ENCODE measurements around the gene UPF2. TPM values are rescaled to one million over a fixed set of nuclear protein-coding genes. Genes with fewer than 3 reads are reported as not detected.
"Not testable (repeated sequence)": the region's sequence is repeated elsewhere in the genome, so short reads cannot be mapped to it uniquely, and the experiment has no call there.

UPF2 gene, protein sequence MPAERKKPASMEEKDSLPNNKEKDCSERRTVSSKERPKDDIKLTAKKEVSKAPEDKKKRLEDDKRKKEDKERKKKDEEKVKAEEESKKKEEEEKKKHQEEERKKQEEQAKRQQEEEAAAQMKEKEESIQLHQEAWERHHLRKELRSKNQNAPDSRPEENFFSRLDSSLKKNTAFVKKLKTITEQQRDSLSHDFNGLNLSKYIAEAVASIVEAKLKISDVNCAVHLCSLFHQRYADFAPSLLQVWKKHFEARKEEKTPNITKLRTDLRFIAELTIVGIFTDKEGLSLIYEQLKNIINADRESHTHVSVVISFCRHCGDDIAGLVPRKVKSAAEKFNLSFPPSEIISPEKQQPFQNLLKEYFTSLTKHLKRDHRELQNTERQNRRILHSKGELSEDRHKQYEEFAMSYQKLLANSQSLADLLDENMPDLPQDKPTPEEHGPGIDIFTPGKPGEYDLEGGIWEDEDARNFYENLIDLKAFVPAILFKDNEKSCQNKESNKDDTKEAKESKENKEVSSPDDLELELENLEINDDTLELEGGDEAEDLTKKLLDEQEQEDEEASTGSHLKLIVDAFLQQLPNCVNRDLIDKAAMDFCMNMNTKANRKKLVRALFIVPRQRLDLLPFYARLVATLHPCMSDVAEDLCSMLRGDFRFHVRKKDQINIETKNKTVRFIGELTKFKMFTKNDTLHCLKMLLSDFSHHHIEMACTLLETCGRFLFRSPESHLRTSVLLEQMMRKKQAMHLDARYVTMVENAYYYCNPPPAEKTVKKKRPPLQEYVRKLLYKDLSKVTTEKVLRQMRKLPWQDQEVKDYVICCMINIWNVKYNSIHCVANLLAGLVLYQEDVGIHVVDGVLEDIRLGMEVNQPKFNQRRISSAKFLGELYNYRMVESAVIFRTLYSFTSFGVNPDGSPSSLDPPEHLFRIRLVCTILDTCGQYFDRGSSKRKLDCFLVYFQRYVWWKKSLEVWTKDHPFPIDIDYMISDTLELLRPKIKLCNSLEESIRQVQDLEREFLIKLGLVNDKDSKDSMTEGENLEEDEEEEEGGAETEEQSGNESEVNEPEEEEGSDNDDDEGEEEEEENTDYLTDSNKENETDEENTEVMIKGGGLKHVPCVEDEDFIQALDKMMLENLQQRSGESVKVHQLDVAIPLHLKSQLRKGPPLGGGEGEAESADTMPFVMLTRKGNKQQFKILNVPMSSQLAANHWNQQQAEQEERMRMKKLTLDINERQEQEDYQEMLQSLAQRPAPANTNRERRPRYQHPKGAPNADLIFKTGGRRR
- 13.1 and 15.8 TPM in 2 replicates for total RNA-seq (2014; rRNA removed)
- 6.0 TPM for polyA plus RNA-seq (2012)

DNA sequence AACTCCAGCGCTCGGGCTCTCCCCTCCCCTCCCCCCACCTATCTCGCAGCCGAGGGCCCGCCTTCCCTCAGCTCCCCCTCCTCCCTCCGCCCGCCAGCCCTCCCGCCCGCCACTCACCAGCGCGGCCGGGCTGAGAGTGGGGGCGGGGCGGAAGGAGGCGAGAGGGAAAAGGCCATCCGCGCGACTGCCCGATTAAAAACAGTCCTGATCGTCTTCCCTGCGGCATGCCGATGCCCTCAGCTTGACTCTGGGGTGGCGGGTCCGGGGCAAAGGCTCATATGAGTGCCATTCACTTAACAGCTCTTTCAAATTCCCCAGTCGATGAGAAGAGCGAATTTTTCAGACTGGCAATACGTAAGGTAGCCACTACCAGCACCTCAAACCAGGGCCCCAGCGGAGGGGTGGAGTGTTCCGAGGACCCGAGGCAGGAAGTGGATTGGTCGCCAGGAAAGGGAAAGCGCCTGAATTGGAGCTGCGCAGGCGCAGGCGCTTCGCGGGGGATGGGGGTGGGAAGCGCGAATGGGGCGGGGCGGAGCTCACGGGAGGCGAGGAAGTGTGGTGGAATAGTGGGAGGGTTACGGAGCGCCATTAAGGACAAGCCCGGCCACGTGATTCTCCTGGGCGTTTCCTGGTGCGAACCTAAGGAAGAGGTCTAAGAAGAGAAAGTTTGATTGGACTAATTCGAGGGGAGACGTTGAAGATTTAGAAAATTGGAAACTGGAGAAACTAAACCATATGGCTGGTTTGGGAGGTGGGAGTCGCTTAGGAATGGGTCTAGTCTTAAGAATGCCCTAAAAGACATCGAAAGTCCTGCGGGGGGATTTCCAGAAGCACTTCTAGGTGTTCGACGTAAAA, at the start of gene UPF2:
Gene UPF2, minus strand, starts transcription at position 13 of the 855 bp plus-strand sequence. CDS start 7,386 bp downstream, outside the sequence.
- DNase-seq (ENCODE audit: low read depth), result peak; percentile 98

DNA sequence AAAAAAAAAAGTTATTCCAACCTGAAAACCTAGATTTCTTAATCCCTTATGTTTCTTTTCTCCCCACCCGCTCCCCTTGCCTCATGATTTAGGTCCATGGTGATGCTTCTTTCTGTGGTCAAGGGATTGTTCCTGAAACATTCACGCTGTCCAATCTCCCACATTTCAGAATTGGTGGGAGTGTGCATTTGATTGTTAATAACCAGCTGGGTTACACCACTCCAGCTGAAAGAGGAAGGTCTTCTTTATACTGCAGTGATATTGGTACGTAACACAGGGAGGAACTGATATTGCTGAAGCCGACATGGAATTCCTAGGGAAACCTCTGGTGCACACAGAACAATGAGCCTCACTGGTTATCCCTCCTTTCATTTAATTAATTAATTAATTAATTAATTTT, 48.8 kb upstream of the UPF2 start:
- DNase-seq (ENCODE audit: low read depth), result no peak

DNA sequence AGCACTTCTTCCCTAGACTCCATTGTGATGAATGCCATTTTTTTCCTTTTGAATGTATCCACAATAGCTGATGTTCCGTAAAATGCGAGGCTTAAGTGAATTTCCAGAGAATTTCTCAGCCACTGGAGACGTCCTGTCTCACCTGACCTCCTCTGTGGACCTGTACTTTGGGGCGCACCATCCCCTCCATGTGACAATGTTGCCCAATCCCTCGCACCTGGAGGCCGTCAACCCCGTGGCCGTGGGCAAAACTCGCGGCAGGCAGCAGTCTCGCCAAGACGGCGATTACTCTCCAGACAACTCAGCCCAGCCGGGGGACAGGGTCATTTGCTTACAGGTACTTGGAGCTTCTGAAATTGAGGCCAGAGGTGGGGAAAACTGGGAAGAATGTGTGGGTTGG, 46.3 kb upstream of the UPF2 start:
- DNase-seq (ENCODE audit: low read depth), result no peak

DNA sequence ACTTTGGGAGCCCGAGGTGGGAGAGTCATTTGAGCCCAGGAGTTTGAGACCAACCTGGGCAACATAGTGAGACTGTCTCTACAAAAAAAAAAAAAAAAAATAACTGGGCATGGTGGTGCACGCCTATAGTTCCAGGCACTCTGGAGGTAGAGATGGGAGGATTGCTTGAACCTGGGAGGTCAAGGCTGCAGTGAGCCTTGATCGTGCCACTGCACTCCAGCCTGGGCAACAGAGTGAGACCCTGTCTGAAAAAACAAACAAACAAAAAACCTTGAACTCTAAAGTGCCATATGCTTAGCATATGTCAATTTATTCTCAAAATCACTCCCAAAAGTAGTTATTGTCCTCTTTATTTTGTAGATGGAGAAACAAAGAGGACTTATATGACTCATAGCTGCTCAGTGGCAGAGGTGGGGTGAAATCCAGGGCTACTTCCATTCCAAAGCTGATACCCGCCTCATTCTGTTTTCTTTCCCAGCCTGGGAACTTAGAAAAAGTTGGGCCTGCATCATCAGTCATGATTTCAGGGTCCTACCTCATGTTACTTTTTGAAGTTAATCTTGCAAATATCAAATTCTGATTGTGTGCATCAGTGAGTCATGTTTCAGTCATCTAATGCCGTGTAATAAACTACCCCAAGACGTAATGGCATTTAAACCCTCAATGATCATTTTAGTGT, 39.4 kb upstream of the UPF2 start:
- DNase-seq (ENCODE audit: low read depth), result peak; percentile 32

DNA sequence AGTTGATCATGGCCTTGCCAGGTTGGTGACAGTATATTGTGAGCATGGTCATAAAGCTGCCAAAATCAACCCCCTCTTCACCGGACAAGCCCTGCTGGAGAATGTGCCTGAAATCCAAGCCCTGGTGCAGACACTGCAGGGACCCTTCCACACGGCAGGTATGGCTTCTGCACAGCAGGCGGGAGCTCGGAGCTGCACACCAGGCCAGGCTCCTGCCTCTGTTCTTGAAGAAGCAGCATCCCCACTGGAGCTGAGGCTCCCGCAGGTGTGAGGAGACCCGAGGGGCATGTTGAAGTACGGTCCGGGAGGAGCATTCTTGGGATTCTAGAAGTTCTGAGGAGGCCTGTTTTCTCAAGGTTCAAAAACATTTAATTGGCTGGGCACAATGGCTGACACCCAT, 38.9 kb upstream of the UPF2 start:
- DNase-seq (ENCODE audit: low read depth), result no peak

DNA sequence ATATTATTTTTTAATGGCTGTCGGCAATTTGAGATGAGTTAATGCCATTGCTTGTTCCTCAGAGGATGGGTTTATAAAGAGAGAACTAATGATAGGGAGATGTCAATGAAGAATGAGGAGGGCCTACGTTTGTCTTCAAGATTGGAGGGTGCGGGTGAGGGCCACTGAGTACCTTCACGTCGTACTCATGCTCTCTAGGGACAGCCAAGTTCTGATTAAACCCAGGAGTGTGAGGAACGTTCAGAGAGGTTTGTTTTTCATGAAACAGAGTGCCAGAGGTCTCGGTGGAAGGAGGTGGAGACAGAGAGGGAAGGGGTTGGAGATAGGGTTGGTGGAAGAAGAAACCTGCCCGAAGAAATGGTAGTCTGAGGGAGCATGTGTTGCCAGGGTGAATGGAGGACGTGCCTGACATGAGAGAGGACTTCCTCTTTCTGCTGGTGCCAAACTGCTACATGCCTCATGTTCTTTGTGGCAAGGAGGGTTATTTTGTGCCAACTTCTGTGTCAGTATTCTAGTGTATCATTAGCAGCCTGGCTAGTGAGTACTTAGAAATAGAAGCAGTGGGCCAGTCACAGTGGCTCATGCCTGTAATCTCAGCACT, 35.1 kb upstream of the UPF2 start:
- DNase-seq (ENCODE audit: low read depth), result no peak

DNA sequence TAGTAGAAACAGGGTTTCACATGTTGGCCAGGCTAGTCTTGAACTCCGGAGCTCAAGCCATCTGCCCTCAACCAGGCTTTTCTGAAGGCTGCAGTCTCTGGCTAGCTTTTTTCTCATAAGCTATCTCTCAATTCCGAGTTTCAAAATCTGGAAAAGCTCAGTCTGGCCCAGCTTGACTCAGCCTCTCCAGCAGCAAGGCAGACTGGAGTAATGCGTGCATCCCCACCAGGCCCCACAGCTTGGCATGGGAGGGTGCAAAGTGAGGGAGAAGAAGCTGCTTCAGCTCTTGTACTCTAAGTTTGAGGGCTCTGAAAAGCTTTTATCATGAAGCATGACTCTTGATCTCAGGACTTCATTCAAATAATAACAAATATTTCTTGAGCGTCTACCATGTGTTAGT, 30.9 kb upstream of the UPF2 start:
- DNase-seq (ENCODE audit: low read depth), result no peak

DNA sequence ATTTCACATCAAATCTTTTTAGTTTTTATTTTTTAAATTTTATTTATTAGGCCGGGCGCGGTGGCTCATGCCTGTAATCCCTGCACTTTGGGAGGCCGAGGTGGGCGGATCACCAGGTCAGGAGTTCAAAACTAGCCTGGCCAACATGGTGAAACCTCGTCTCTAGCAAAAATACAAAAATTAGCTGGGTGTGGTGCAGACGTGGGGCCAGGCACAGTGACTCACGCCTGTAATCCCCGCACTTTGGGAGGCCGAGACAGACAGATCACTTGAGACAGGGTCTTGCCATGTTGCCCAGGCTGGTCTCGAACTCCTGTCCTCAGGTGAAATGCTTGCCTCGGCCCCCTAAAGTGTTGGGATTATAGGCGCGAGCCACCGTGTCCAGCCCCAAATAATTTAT, 28.8 kb upstream of the UPF2 start:
- DNase-seq (ENCODE audit: low read depth), result not testable (repeated sequence)

DNA sequence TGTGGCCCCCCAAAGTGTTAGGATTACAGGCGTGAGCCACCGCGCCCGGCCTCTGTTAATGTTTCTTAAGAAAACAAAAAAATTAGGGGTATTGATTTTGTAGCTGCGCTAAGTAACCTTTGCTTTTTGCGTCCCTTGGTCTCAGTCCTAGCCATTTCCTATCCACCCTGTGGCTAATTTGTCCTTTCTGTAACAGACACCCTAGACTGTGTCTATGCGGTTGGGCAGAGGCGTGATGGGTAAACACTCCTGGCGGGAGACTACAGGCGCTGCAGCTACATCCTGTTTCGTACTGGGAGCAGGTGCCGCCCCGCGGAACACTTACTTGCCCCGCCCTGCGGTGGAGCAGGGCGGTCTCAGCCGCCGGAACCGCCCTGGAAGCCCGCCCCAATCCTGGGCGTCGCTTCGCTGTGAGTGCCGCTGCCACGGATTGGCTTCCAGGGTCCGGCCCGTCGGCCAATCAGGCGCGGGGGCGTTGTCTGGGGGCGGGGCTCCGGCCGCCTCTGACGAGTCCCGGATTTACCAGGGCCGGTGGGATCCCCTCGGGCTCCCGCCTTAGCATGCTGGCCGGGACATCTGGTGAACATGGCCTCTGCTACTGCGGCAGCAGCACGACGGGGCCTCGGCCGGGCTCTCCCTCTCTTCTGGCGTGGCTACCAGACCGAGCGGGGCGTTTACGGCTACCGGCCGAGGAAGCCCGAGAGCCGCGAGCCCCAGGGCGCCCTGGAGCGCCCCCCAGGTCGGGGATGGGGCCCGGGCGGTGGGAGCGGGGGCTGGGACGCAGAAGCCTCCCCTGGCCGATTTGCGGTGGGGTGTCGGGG, 26.1 kb upstream of the UPF2 start, which contains the start of gene DHTKD1:
Gene DHTKD1, plus strand, starts transcription at position 506 of the 821 bp plus-strand sequence. Its CDS starts 80 bp downstream, at position 586.
- DNase-seq (ENCODE audit: low read depth), result peak; percentile 97

DNA sequence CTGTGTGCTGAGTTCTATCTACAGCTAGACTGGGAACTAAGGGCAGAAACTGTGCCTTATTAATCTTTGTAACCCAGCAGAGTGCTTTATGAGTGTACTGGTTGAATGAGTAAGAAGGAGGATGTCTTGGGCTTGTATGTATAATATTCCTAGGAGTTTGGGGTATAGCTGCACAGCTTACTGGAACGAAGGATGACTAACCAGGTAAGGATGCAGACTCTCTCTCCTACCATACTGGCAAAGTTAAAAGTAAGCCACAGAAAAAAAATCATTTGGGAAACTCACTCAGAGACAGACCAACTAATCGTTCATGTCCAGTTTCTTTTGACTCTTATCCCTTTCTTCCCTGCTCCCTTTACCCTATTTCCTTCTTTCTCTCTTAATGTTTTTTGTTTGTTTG, 24.7 kb upstream of the UPF2 start:
- peak; percentile 62 for DNase-seq (ENCODE audit: low read depth)

DNA sequence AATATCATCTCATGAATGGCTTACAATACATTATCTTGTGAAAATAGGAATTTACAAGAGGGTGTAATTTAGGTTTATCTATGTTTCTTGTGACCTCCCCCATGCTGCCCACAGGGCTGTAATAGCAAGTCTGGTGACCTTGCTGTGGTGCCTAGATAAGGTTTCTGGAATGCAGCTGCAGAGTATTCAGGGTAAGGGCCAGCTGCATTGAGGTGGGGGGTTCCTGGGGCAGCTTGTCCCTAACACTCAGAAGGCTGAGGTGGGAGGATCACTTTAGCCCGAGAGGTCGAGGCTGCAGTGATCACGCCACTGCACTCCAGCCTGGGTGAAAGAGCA, 20.8 kb upstream of the UPF2 start:
- no peak for DNase-seq (ENCODE audit: low read depth)

DNA sequence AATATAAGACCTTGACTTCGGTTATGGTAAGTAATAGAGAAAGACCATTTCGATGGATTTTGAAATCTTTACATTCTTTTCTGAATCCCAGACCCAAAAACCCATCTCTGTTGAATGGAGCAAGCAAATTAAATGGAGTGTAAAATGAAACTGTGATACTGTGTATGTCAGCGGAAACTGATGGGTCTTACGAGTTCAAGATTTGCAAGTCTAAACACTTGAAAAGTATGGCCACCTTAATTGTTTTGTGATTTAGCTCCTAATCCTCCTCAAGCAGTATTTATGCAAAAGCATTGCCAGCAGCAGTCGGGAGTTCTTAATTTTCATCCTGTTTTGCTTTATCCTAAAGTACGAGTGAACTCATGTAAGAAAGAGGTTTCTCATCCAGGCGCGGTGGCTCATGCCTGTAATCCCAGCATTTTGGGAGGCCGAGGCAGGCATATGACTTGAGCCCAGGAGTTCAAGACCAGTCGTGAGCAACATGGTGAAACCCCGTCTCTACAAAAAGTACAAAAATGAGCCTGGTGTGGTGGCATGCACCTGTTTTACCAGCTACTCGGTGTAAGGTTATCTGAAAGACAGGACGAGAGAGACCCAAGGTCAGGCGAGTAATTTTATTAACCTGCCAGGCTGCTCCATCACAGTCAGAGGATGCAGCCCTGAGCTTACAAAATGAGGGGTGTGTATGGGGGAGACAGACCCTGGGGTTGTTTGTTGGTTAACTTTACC, 20.3 kb upstream of the UPF2 start:
- DNase-seq (ENCODE audit: low read depth), result no peak

DNA sequence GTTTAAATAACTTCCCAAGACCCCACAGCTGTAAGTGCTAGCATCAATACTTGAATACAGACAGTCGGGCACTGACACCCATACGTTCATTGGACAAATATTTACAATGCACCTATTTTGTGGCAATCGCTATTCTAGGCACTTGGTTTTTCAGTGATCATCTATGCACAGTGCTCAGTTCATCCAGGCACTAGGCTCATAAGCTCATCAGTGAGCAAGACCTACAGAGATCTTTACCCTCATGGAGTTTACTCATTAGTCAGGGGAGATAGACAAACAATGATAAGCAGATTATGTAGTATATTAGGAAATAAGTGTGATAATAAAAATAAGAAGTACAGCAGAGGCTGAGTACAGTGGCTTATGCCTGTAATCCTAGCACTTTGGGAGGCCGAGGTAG, 18.5 kb upstream of the UPF2 start:
- DNase-seq (ENCODE audit: low read depth), result no peak

DNA sequence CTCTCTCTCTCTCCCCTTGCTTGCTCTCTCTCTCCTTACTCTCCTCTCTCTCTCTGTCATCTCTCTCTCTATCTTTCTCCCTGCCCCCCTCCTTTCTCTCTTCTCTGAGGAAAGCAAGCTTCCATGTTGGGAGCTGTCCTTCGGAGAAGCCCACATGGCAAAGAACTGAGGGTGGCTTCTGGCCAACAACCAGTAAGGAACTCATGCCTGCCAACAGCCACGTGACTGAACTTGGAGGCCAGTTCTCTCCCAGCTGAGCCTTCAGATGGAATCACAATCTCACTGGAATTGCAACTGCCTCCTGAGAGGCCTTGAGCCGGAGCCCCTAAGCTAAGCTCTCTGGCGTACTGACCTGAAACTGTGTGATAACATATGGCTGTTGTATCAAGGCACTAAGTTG, 14.1 kb upstream of the UPF2 start:
- no peak for DNase-seq (ENCODE audit: low read depth)

DNA sequence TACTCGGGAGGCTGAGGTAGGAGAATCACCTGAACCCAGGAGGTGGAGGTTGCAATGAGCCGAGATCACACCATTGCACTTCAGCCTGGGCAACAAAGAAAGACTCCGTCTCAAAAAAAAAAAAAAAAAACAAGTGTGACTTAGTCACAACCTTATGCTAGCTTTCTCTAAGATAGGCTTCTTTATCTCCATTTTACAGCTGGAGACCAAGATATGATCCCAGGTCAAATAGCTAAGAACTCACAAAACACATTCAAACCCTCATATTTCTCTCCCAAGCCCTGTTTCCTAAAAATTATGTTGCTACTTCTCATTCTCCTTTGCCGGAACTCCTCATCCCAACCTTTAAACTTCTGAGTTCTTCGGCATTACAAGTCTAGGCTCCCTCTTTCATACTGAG, 13.1 kb upstream of the UPF2 start:
- DNase-seq (ENCODE audit: low read depth), result no peak

DNA sequence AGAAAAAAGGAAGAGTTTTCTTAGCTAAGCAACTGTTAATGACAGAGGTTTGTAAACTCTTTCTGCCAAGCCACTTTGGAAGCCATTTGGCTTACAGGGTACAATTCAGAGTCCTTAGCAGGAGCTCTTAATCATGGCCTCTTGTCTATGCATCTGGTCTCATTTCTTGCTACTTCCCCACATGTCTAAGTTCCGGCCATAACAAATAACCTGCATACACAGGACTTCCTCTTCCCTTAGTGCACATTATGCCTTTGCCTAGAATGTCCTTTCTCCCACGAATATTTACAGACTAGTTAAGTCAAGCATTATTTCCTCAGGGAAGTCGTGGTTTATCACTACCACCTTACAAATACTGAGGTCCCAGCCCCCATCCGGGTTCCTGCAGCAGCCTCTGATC, 8.6 kb upstream of the UPF2 start:
- DNase-seq (ENCODE audit: low read depth), result no peak

DNA sequence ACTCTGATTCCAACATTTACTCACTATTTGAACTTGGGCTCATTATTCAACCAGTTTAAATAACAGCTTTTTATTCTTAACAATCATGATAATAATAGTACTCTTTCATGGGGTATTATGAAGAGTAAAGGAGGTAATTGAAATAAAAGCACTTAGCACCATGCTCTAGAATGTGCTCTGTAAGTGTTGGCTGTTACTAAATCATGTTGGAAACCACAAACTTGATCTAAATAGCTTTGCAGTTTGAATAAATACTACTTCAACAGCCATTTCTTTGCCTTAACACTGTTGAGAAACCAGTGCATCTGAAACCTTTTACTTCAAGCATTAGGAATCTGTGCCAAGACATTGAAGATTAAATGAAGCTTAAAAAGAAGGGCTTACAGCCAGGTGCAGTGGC, 7.9 kb upstream of the UPF2 start:
- DNase-seq (ENCODE audit: low read depth), result no peak

DNA sequence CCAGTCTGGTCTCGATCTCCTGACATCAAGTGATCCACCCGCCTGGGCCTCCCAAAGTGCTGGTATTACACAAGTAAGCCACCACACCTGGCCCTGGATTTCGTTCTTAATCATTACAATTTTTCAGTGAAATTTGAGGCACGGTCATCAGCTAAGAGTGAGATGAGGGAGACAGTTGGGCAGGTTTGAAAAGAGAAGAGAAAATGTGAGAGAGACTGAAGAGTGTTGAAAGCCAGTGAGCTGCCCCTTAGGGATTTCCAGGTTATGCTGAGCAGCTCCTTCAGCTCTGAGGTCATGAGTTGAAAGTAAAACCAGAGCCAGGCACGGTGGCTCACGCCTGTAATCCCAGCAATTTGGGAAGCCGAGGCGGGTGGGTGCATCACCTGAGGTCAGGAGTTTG, 5.9 kb upstream of the UPF2 start:
- no peak for DNase-seq (ENCODE audit: low read depth)

All from LHCN-M2 (cell line).